GM12891 (cell line): ENCODE results near the gene TCF12.

Experiments
- POLR2A ChIP-seq: IDR thresholded peaks from 2 replicates; pipeline ENCODE4 v1.6.1; 2011; ENCODE audit warnings: low read depth, low read length, control low read depth
- POLR2AphosphoS5 ChIP-seq: IDR thresholded peaks from 2 replicates; pipeline ENCODE4 v1.6.1; 2011; ENCODE audit warnings: low read depth, low read length, control low read depth
- POU2F2 ChIP-seq: IDR thresholded peaks from 2 replicates; pipeline ENCODE4 v1.6.1; 2011; ENCODE audit warnings: low read depth, mild to moderate bottlenecking, control low read depth, low read length, moderate library complexity
- TAF1 ChIP-seq: IDR thresholded peaks from 2 replicates; pipeline ENCODE4 v1.6.1; 2011; ENCODE audit warnings: low read depth, low read length, control low read depth

GRCh38 chr15:57314221-57314620, 395.8 kb downstream of the TCF12 start:
- TF ChIP-seq TAF1 (no peak), POLR2A (no peak), POLR2AphosphoS5 (no peak), POU2F2 (no peak)
